Stimulated activated CD4-positive, alpha-beta T cell treated with anti-CD3 and anti-CD28 coated beads, Interleukin-1b, Interleukin-23, amount 100 ng/mL, for 24 hours (primary cell): Measurements from ENCODE around the gene CD8B.

ENCODE experiments used
- DNase-seq, 4 experiments: peaks; one replicate each; pipeline ENCODE4 v3.0.0-alpha.2; 2020; ENCODE audit warnings: low read depth in 4 of 4, low spot score in 1 of 4

Gene CD8B

DNA sequence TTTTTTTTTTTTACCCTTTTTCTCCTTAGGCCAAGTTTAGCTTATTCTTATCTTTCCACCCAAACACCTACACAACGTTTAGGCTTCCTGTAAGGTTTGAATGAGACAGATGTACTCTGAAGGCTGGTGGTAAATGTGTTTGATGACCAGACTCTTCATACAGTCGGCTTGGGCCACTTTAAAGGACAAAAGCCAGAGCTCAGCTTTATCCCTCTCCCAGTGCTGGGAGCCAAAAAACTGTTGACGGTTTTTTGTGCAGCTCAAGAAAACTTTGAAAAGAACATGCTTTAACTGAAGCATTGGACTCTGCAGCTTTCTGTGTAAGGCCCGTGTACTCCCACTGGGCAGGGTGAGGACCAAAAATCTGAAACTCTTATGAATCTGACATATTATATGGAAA is 86.3 kb downstream of the CD8B start:
- no peak for DNase-seq

DNA sequence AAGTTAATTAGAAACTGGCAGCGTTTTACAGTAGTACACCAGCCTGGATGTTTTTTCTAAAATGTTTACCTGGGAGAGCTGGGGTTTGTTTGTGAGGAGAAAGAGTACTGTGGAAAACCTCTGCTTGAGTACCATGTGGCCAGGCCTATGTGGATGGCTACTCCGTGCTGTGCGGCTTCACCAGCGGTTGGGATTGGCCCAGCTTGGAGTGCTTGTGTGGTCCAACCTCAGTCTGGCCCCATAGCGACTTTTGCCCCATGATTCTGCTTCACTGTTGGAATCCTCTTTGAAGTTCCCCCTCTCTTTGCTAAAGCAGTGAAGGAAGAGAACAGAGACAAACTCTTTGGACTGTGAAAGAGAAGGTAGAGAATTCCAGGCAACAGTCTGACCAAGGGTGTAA is 86.8 kb downstream of the CD8B start:
- DNase-seq: no peak

GRCh38 chr2:86772611-86773010 is 89.1 kb downstream of the CD8B start:
- no peak for DNase-seq

- DNase-seq: no peak
Measured at GRCh38 chr2:86770816-86771301, 90.8 kb downstream of the CD8B start.

GRCh38 chr2:86769838-86770237 is 91.8 kb downstream of the CD8B start:
- DNase-seq: no peak

- DNase-seq: no peak
Measured at GRCh38 chr2:86768189-86768949, 93.3 kb downstream of the CD8B start.
